HG02840 (cell line): ENCODE results near the gene COL4A2.
"Not testable (repeated sequence)": the region's sequence is repeated elsewhere in the genome, so short reads cannot be mapped to it uniquely, and the experiment has no call there.

Source experiments
- ATAC-seq: cut with Tn5 transposase; IDR thresholded peaks from one replicate; pipeline ENCODE4 v1.9.1; 2021; ENCODE audit warnings: mild to moderate bottlenecking, moderate library complexity, moderate number of reproducible peaks; ENCODE audit not compliant: unreplicated experiment, low FRiP score

The COL4A2 gene

DNA sequence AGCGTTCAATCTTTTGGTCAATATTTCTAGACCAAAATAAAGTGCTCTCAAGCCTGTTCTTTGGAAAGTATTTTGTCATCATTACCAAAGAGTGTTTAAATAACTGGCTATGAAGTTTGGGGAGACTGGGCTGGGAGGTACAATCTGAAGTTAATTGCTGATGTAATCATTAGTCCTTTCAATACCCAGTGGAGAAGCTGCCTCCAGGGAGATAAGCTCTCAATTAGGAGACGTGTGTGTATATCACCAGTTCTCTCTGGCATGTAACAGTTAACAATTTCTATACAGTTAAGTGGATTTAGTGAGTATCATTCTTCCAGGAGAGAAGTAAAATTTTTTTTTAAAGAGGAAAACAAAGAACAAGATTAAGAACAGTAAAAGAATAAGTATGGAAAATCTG, 1.5 kb upstream of the COL4A2 start:
- no peak for ATAC-seq

GRCh38 chr13:110305949-110306339, 1.1 kb upstream of the COL4A2 start:
- ATAC-seq = no peak

- no peak for ATAC-seq
Observed at GRCh38 chr13:110306340-110306959, 634 bp upstream of the COL4A2 start.

- ATAC-seq = no peak
Observed at GRCh38 chr13:110307767-110308655, 927 bp downstream of the COL4A2 start.

- no peak for ATAC-seq
Observed at GRCh38 chr13:110308656-110309359, 1.7 kb downstream of the COL4A2 start.

DNA sequence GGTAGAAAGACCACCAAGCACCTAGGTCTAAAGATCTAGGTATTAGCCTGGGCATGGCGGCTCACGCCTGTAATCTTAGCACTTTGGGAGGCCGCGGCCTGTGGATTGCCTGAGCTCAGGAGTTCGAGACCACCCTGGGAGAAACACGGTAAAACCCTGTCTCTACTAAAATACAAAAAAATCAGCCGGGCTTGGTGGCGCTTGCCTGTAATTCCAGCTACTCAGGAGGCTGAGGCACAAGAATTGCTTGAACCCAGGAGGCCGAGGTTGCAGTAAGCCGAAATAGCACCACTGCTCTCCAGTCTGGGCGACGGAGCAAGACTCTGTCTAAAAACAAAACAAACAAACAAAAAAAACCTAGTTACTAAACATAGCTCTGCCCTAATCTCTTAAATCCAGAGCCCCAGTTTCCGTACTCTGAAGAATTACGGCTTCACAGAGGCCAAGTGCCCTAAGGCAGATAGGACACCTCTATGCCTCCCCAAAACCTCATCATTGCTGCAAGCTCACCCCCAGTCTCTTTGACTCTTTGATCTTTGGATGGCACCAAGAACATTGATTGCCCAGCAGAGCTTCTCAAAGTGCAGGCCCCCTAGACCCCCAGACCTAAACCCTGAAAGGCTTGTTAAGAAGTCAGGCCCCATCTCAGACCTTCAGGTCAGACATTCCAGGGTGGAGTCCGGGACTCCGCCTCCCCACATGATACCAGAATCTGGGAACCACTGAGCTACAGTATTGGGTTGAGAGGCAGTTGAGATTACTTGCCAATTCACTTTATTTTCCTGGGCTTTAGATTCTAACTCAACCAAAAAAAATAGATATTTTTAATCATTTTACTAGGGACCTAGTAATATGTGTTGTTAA, 2.8 kb downstream of the COL4A2 start:
- no peak for ATAC-seq

DNA sequence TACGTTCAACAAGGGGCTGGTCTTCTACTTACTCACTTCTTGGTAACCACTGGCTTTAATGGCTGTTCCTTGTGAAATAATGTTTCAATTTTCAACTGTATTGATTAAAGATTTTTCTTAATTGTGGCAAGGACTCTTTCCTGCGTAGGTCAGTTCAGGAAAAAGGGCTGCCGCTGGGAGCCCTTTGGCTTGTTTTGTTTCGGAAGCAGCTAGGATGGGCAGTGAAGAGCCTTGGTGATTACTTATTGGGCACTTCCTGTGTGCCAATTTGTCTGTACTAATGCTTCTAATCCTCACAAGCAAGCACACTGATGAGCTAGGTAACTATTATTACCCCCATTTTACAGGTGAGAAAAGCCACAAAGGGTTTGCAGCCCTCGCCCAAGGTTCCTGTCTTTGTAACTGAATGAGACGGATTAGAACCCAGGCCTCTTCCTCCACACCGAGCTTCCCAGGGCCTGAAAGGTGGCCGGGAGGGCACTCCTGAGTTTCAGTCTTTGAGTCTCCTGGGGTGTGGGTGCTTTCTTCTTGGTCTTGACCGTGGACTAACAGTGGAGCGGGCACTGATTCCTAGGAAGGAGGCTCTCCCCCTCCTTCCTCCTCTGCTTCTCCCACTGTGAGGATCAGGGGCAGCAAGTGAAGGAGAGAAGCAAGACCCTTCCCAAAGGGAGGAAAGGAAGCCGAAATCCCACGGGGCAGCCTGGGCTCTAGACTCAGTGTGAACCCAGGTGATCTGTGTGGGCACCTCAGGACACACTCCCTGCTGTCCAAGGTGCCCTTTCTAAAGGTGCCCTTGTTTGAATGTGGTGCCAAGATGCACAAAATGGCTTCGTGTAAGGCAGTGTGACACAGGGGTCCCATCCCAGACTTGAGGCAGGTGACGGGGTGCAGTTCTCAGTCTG, 3.7 kb downstream of the COL4A2 start:
- ATAC-seq = no peak

- no peak for ATAC-seq
Observed at GRCh38 chr13:110311443-110312338, 4.6 kb downstream of the COL4A2 start.

DNA sequence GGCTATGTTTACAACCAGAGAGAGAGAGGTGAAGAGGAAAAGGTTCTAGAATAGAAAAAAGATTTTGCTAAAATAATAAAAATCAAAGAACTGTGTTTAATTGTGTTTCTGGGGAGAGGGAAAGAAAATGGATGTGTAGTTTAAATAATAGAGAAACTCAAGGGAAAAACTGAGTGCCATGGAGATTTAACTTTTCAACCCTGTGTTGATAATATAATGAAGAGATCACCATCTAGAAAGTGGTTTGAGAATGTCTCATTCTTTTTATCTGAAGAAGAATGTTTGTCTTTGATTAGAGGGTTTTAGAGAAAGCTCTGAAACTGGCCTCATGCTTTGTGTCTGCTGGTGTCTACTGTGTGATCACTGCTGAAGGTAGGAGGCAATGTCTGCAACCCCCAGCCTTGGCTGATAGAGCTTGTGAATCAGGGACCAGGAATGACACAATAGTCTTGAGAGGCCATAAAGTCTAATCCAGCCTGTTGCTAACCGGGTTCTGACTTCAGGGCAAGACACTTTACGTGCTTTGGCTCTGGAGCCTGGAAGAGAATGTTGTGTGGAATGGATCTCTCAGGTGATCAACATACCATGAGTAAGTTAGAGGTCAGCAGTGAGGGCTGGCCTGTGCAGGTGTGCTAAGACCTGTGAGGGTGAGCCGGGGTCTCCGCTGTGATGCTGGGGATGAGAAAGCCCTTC, 5.4 kb downstream of the COL4A2 start:
- ATAC-seq = no peak

- not testable (repeated sequence) for ATAC-seq
Observed at GRCh38 chr13:110313261-110313660, 6.2 kb downstream of the COL4A2 start.

- ATAC-seq = not testable (repeated sequence)
Observed at GRCh38 chr13:110313733-110314132, 6.6 kb downstream of the COL4A2 start.

DNA sequence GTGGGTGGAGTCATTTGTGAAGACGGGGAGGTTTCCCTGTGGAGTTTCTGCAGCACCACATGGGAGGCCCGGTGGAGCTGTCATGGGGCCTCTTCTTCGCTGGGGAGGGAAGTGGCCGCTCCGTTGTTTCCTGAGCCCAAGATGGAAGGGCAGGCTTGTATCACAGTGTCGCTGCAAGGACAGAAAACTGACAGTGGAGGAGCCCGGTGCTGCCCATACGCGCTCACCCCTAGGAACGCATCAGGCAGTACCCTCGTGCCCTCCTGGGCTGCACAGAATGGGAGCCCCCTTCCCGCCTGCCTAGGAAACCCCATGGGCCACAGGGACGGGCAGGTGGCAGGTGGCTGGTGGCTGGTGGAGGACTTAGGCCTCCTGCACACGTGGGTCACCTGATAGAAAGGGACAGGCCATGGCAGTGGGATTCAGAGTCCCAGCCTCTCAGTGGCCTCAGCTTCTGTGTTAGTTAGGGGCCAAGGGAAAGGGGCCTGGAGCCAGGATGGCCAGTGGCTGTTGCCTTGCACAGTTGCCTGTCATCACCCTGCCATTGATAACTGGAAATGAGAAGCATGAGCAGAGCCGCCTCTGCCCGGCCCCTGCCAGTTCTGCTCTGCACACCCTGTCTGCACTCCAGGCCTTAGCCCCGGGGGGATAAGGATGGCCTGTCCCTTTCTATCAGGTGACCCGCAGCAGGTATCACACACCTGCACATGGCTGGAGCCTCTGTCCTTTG, 7.6 kb downstream of the COL4A2 start:
- no peak for ATAC-seq

DNA sequence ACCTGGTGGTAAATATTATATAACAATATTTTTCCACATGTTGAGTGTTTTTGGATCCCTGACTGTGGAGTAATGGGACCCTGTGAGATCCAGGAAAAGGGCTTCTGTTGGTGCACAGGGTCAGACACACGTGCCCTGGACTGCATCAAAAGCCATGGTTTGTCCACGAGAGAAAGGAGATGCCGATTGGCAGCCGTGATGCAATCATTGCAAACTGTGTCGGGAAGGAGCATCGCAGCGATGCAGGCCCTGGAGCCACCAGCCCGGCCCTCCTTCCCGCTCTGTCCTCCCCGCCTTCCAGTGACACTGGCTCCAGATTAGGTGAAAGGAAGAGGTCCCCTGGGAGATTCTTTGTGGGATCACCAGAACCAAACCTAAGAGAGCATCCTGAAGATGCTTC, 9.1 kb downstream of the COL4A2 start:
- ATAC-seq = no peak

GRCh38 chr13:110317093-110317492, 10.0 kb downstream of the COL4A2 start:
- no peak for ATAC-seq

- ATAC-seq = no peak
Observed at GRCh38 chr13:110317496-110318195, 10.6 kb downstream of the COL4A2 start.

DNA sequence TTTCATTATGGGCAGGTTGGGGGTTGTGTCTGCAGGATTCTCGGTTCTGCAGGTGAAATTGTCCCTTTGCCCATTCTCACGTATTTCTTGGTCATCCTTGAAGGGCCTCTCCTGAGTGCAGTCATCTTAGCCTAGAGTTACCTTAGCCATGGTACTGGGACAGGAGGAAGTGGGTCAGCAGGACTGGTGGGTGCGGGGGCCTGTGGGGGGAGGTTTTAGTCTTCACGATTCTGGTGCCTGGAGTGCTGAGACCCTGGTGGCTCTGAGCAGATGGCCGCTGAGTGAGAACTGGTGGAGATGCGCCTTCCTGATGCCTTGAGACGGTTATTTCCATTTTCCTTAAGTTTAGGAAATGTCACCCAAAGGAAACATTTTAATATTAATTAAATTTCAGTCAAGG, 11.8 kb downstream of the COL4A2 start:
- no peak for ATAC-seq

- ATAC-seq = no peak
Observed at GRCh38 chr13:110319397-110319773, 12.3 kb downstream of the COL4A2 start.
